Motor neuron (in vitro differentiated cells): ENCODE results near the gene TUT4. TPM values are rescaled to one million over a fixed set of nuclear protein-coding genes. Genes with fewer than 3 reads are reported as not detected.
A peak's percentile ranks its signal among the peaks of the same experiment; 100 is the strongest.

Experiments
- ATAC-seq, 8 experiments: fragments of 200-7000 bp; cut with Tn5 transposase; replicated peaks in 6 of 8; 2 replicates each; pipeline ENCODE4 v1.8.0; 2021; ENCODE audit warnings: mild to moderate bottlenecking in 8 of 8, moderate library complexity in 8 of 8
- H3K27ac ChIP-seq, 2 donors: fragments of 250-450 bp; sonication (Bioruptor Pico); 2 replicates each; pipeline ENCODE4 v1.9.0; 2021; ENCODE audit warnings: antibody characterized with exemption in 2 of 2, mild to moderate bottlenecking in 2 of 2, moderate library complexity in 1 of 2
- H3K4me1 ChIP-seq, 2 donors: fragments of 250-450 bp; sonication (Bioruptor Pico); replicated peaks in 1 of 2; 2 replicates each; pipeline ENCODE4 v1.6.1; 2021; ENCODE audit warnings: antibody characterized with exemption in 2 of 2, mild to moderate bottlenecking in 2 of 2, moderate library complexity in 1 of 2
- H3K4me3 ChIP-seq, 5 donors: fragments of 250-450 bp; sonication (Bioruptor Pico); 2 replicates each; pipeline ENCODE4 v1.9.0; 2021; ENCODE audit warnings: antibody characterized with exemption in 5 of 5, mild to moderate bottlenecking in 5 of 5, moderate library complexity in 4 of 5
- WGBS, 10 experiments: fragments of 450-650 bp; shearing (Covaris generic); methylation state at CpG; one replicate each; pipeline ENCODE4 v1.0.0; 2022; 5-methylcytosine and 5-hydroxymethylcytosine counted together
- in situ Hi-C, 9 experiments: fragments of 400-800 bp; cut with MboI; loops; one replicate each; pipeline ENCODE4 v1.15.0; 2021; ENCODE audit warnings: low sequenced_read_pairs in 9 of 9, low pct_unique_long_range_greater_than_20kb in 2 of 9; ENCODE audit not compliant: unreplicated experiment in 9 of 9
- total RNA-seq, 8 experiments: library from RNA; unstranded; fragments of 300-600 nt; gene quantifications; 2 replicates each; pipeline versions ENCODE4 v1.2.3 to v1.2.4, GENCODE V29; 2022

TUT4 gene
- total RNA-seq, 8 experiments from 2014 or later: 36.0 to 143 (median 94.1) TPM

DNA sequence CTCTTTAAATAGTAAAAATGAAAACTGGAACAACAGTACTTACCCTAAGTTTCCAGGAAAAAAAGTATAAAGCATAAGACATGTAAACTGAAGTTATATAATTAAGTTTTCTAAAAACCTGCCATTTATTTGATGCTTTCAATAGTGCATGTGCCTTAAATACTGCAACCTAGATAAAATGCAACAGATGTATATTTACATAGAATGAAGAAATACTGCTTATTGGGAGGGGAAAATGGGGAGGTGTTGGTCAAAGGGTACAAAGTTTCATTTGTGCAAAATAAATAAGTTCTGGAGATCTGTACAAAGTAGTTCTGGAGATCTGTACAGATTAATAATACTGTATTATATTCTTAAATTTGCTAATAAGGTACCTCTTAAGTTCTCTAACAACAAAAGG, 79.9 kb downstream of the TUT4 start:
- in situ Hi-C loops: loop anchor here in 1 of 9 experiments (25.0 kb wide), 1 partner anchor 214 kb away; the partner anchor contains the start of gene COA7
- H3K4me3 ChIP-seq: no peak overlapping the region
- peaks cover 0 to 2% of the 10 kb centered on the region in 2 donors for H3K4me1 ChIP-seq
- H3K27ac ChIP-seq: no peak overlapping the region
- ATAC-seq: no peak

DNA sequence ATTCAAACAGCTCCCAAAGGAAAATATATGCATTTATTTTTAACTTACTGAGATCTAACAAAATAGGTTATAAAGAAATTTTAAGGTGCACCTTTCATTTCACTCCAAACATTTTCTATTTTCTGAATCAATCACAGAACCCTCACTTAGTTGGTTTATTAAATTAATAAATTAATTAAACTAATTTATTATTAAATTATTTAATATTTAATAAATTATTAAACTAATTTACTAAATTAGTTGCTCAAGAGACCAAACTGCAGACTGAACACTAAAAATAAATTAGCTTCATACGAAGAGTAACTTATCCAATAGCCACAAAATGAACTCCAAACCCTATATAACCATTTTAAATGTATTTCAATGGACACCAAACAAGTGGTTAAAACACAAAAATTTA, 80.5 kb downstream of the TUT4 start:
- no peak overlapping the region for H3K4me3 ChIP-seq
- 56 to 100% (median 100%) methylated on average over 1 of the region's 1 CpG; no CpG with 5 or more reads in 1 of the 10 experiments for WGBS, 10 experiments
- H3K4me1 ChIP-seq: peaks cover 0 to 2% of the 10 kb centered on the region in 2 donors
- no peak for ATAC-seq
- in situ Hi-C loops: loop anchor here in 1 of 9 experiments (25.0 kb wide), 1 partner anchor 215 kb away; the partner anchor contains the start of gene COA7
- H3K27ac ChIP-seq: no peak overlapping the region

DNA sequence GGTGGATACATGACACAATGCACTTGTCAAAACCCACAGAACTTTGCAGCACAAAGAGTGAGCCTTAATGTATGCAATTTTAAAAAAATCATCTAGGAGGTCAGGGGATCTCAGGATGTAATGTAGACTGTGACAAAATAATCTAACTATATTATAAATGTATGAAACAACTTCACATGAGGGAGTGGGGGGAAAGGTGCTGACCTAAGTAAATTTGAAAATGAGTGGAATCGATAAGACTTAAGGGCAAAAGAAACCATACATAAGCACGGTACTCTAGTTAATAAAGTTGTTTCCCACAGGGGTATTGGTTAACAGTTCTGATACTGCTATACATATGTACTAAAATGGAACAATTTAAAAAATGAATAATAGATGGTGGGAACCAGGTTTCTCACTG, 83.8 kb downstream of the TUT4 start:
- ATAC-seq: no peak
- Histone ChIP-seq H3K4me3 (no peak overlapping the region), H3K27ac (no peak overlapping the region), H3K4me1 (no peaks in the 10 kb centered on the region)
- in situ Hi-C loops: loop anchor here in 1 of 9 experiments (25.0 kb wide), 1 partner anchor 218 kb away; the partner anchor contains the start of gene COA7
- WGBS, 10 experiments: 70 to 100% (median 94%) methylated on average over 1 to 2 of the region's 2 CpGs; no CpG with 5 or more reads in 1 of the 10 experiments

DNA sequence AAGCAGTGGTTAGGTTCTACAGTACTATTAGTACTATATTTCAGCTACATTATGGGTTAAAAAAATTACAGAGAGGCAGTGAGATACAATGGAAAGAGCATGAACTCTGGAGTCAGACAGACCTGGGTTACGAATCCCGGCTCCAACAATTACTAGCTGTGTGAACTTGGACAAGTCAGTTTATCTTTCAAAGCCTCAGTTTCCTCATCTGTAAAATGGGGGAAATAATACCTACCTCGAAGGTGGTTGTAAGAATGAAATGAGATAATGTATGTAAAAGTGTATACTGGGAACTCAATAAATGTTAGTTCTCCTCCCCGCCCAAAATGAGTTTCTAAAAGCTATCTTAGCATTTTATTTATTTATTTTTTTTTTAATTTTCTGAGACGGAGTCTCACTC, 89.0 kb downstream of the TUT4 start:
- in situ Hi-C loops: loop anchor here in 1 of 9 experiments (25.0 kb wide), 1 partner anchor 223 kb away; the partner anchor contains the start of gene COA7
- WGBS, 10 experiments: 74 to 100% (median 86%) methylated on average over 1 to 5 of the region's 5 CpGs; no CpG with 5 or more reads in 1 of the 10 experiments

DNA sequence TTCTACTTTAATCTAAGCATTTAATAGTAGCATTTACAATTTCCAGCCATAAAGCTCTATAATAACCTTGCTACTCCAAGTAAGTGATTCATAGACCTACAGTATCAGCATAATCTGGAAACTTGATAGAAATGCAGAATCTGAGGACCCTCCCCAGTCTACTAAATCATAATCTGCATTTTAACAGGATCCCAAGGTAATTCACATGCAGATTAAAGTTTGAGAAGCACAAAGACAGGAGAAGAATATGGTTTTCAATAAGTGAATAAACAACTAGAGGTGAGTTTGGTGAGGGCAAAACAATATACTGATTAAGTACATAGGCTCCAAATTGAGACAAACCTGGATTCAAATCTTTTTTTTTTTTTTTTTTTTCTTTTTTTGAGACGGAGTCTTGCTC, 91.1 kb downstream of the TUT4 start:
- Histone ChIP-seq H3K4me1 (no peaks in the 10 kb centered on the region), H3K27ac (no peak overlapping the region), H3K4me3 (no peak overlapping the region)
- WGBS, 10 experiments: 38 to 83% methylated on average over 1 of the region's 1 CpG; no CpG with 5 or more reads in 8 of the 10 experiments
- in situ Hi-C loops: loop anchor here in 1 of 9 experiments (25.0 kb wide), 1 partner anchor 225 kb away; the partner anchor contains the start of gene COA7
- no peak for ATAC-seq

More for the DNA sequence above, 89.0 kb downstream of the TUT4 start:
- ATAC-seq: no peak
- H3K27ac ChIP-seq: no peak overlapping the region
- H3K4me3 ChIP-seq: no peak overlapping the region
- no peaks in the 10 kb centered on the region for H3K4me1 ChIP-seq

DNA sequence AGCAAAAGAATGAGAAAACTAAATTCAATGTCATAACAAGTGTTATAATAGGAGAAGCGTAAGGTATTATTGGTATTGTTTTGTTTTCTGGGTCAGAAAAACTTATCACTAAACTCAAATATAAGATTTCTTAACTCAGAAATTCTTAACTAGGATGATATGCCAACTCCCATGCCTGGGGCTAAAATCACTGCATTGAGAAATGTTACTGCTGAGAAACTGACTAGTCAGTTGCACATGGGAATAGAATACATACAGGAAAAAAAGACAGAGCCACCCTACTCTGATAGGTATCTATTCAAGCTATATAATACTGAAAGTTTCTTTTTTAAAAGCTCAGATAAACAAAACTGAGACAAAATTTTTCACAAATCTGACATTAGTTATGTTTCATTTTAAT, 92.2 kb downstream of the TUT4 start:
- peak in 3 of 8 experiments; percentile 67 to 88 (median 85) for ATAC-seq
- Histone ChIP-seq H3K4me3 (no peak overlapping the region), H3K4me1 (no peaks in the 10 kb centered on the region), H3K27ac (no peak overlapping the region)
- in situ Hi-C loops: loop anchor here in 1 of 9 experiments (25.0 kb wide), 1 partner anchor 227 kb away; the partner anchor contains the start of gene COA7
- 40 to 100% (median 100%) methylated on average over 1 of the region's 1 CpG; no CpG with 5 or more reads in 2 of the 10 experiments for WGBS, 10 experiments

DNA sequence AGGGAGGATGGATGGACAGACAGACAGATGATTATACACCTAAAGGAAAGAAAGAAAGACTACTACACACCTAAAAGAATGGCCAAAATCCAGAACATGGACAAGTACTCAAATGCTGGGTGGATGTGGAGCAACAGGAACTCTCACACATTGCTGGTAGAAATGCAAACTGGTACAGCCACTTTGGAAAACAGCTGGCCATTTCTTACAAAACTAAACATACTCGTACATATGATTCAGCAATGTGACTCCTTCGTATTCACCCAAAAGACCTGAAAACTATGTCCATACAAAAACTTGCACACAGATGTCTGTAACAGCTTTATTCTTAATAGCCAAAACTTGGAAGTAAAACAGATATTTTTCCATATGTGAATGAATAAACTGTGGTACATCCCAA, 97.2 kb downstream of the TUT4 start:
- in situ Hi-C loops: loop anchor here in 1 of 9 experiments (25.0 kb wide), 1 partner anchor 232 kb away; the partner anchor contains the start of gene COA7
- ATAC-seq: no peak
- Histone ChIP-seq H3K4me3 (no peak overlapping the region), H3K27ac (no peak overlapping the region), H3K4me1 (peaks cover 2 to 11% of the 10 kb centered on the region in 2 donors)
- 88 to 100% (median 100%) methylated on average over 1 to 2 of the region's 2 CpGs; no CpG with 5 or more reads in 3 of the 10 experiments for WGBS, 10 experiments

DNA sequence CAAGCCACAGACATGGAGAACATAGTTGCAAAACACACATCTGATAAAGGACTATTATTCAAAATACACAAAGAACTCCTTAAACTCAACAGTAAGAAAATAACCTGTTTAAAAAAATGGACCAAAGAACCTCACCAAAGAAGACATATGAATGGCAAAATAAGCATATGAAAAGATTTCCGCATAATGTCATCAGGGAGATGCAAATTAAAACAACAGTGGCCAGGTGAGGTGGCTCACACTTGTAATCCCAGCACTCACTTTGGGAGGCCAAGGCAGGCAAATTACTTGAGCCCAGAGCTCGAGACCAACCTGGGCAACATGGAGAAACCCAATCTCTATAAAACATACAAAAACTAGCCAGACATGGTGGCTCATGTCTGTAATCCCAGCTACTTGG, 98.1 kb downstream of the TUT4 start:
- no peak for ATAC-seq
- H3K27ac ChIP-seq: peak overlapping the region in 1 of 2 donors; percentile 47

DNA sequence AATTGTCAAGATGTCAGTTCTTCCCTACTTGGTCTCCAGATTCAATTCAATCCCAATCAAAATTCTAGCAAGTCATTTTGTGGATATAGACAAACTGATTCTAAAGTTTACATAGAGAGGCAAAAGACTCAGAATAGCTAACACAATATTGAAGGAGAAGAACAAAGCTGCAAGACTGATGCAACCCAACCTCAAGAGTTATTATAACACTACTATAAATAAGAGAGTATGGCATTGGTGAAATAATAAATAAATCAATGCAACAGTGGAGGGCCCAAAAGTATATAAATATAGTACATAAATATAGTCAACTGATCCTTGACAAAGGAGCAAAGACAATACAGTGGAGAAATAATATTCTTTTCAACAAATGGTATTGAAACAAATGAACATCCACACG, 98.8 kb downstream of the TUT4 start:
- Histone ChIP-seq H3K4me3 (no peak overlapping the region), H3K27ac (peak overlapping the region in 1 of 2 donors; percentile 47), H3K4me1 (peaks cover 2 to 11% of the 10 kb centered on the region in 2 donors)
- 88 to 100% (median 100%) methylated on average over 1 of the region's 1 CpG for whole genome bisulfite sequencing, 10 experiments
- in situ Hi-C loops: loop anchor here in 1 of 9 experiments (25.0 kb wide), 1 partner anchor 233 kb away; the partner anchor contains the start of gene COA7
- peak in 4 of 8 experiments; percentile 42 to 83 (median 58) for ATAC-seq

More for the DNA sequence above, 98.1 kb downstream of the TUT4 start:
- H3K4me3 ChIP-seq: no peak overlapping the region
- peaks cover 2 to 11% of the 10 kb centered on the region in 2 donors for H3K4me1 ChIP-seq
- in situ Hi-C loops: loop anchor here in 1 of 9 experiments (25.0 kb wide), 1 partner anchor 233 kb away; the partner anchor contains the start of gene COA7
- 83 to 100% (median 91%) methylated on average over 1 to 2 of the region's 2 CpGs for WGBS, 10 experiments

DNA sequence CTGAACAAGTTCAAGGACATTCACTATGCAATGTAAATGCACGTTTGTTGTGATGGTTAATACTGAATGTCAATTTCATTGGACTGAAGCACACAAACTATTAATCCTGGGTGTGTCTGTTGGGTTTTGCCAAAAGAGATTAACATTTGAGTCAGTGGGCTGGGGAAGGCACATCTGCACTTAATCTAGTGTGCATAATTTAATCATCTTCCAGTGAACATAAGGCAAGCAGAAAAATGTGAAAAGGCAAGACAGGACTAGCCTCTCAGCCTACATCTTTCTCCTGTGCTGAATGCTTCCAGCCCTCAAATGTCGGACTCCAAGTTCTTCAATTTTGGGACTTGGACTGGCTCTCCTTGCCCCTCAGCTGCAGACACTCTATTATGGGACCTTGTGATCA, 108.4 kb downstream of the TUT4 start:
- in situ Hi-C loops: loop anchor here in 2 of 9 experiments (25.0 kb wide), 2 partner anchors 218 to 243 kb away; partner anchors contain the start of gene COA7 (in 1 of the 2)

DNA sequence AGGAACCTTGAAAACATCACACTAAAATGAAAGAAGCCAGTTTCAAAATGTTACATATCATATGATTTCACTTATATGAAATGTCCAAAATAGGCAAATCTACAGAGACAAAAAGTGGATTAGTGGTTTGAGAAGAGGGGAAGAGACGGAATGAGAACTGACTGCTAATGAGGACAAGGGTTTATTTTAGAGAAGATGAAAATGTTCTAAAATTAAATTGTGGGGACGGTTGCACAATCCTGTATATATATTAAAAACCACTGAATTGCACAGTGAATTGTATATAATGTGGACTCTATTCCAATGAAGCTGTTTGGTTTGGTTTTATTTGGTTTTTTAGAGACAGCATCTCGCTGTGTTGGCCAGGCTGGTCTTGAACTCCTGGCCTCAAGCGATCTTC, 112.9 kb downstream of the TUT4 start:
- ATAC-seq: no peak
- H3K4me3 ChIP-seq: no peak overlapping the region
- H3K27ac ChIP-seq: no peak overlapping the region
- in situ Hi-C loops: loop anchor here in 2 of 9 experiments (25.0 kb wide), 2 partner anchors 222 to 247 kb away; partner anchors contain the start of gene COA7 (in 1 of the 2)
- H3K4me1 ChIP-seq: no peaks in the 10 kb centered on the region
- 80 to 100% (median 95%) methylated on average over 1 to 4 of the region's 4 CpGs for WGBS, 10 experiments

More for the DNA sequence above, 108.4 kb downstream of the TUT4 start:
- ATAC-seq: peak in 6 of 8 experiments; percentile 16 to 98 (median 62)
- no peak overlapping the region for H3K27ac ChIP-seq
- WGBS, 10 experiments: 0 to 100% (median 33%) methylated on average over 1 to 2 of the region's 2 CpGs; no CpG with 5 or more reads in 3 of the 10 experiments
- H3K4me1 ChIP-seq: no peaks in the 10 kb centered on the region
- H3K4me3 ChIP-seq: no peak overlapping the region

DNA sequence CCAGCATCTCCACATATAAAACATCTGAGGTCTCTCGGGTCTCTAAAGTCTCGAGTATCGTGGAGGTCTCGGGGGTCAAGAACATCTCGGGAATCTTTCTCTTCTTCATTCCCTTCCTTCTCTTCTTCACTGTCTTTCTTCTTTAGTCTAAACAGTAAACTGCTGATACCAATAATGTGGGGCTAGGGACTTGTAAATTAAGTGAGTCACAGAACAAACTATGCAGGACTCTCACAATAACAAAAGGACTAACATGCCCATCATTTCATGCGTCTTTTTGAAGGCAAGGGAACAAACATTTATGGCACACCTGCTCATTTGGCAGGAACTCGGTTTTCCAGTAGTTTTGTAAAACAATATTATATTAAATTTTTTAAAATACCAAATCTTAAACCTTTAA, 116.1 kb downstream of the TUT4 start:
- WGBS, 10 experiments: 33 to 94% (median 71%) methylated on average over 1 to 7 of the region's 7 CpGs; no CpG with 5 or more reads in 2 of the 10 experiments
- Histone ChIP-seq H3K4me3 (no peak overlapping the region), H3K27ac (no peak overlapping the region), H3K4me1 (no peaks in the 10 kb centered on the region)
- peak in 3 of 8 experiments; percentile 44 to 77 (median 65) for ATAC-seq
- in situ Hi-C loops: loop anchor here in 2 of 9 experiments (25.0 kb wide), 2 partner anchors 225 to 250 kb away; partner anchors contain the start of gene COA7 (in 1 of the 2)

DNA sequence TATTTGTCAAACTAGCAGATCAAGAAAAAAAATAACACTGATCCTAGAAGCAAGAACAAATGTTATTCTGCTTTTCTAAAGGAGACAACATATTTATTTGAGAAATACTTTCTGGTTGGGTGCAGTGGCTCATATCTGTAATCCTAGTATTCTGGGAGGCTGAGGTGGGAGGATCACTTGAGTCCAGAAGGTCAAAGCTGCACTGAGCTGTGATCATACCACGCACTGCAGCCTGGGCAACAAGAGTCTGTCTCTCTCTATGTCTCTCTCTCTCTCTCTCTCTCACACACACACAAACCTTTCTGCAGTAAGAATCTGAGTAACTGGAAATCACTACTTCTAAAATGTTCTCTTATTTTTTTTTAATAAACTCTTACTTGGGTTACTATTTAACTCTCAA, 117.2 kb downstream of the TUT4 start:
- Histone ChIP-seq H3K27ac (no peak overlapping the region), H3K4me3 (no peak overlapping the region), H3K4me1 (no peaks in the 10 kb centered on the region)
- 80 to 100% (median 96%) methylated on average over 1 of the region's 1 CpG; no CpG with 5 or more reads in 4 of the 10 experiments for WGBS, 10 experiments
- no peak for ATAC-seq
- in situ Hi-C loops: loop anchor here in 2 of 9 experiments (25.0 kb wide), 2 partner anchors 227 to 252 kb away; partner anchors contain the start of gene COA7 (in 1 of the 2)
